Lower leg skin (tissue), 4 donors: ENCODE measurements around the gene GNL1. TPM values are rescaled to one million over a fixed set of nuclear protein-coding genes. Genes with fewer than 3 reads are reported as not detected.

Source experiments
- DNase-seq, 2 donors: peaks; one replicate each; pipeline ENCODE4 v3.0.0-alpha.2; 2019; ENCODE audit warnings: low spot score in 2 of 2
- H3K4me3 ChIP-seq: fragments of 200-600 bp; sonication (generic); 2 replicates; pipeline ENCODE4 v1.5.1; 2017; ENCODE audit warnings: mild to moderate bottlenecking, low read depth; ENCODE audit not compliant: poor library complexity, severe bottlenecking
- POLR2A ChIP-seq, 2 donors: fragments of 450-650 bp; IDR thresholded peaks; one replicate each; pipeline ENCODE4 v1.6.1; 2016 to 2017; ENCODE audit warnings: antibody characterized with exemption in 2 of 2, mild to moderate bottlenecking in 1 of 2, moderate library complexity in 1 of 2
- WGBS, 2 donors: methylation state at CpG; one replicate each; pipeline ENCODE4 v1.1.5; 2018; 5-methylcytosine and 5-hydroxymethylcytosine counted together
- intact Hi-C: fragments of 100-400 bp; cut with DNase I; formaldehyde crosslinking; loops from one replicate; pipeline ENCODE4 v1.15.0; 2023; ENCODE audit warnings: low total_unique reads
- total RNA-seq, 4 donors: library from RNA; depleted of rRNA; stranded (reverse); fragments of >200 nt; gene quantifications; one replicate each; pipeline ENCODE4 v1.1.0, GENCODE V29; 2016
- TF ChIP-seq, protein P1 (sequence below), 3 donors: fragments of 450-650 bp; IDR thresholded peaks; one replicate each; pipeline ENCODE4 v1.5.1; 2016; ENCODE audit warnings: antibody characterized with exemption in 3 of 3, mild to moderate bottlenecking in 3 of 3, moderate library complexity in 2 of 3

GNL1 gene
- total RNA-seq, 4 donors from 2014 or later = 30.4 to 39.6 (median 33.4) TPM

- 27 to 34% methylated on average over 6 of the region's 6 CpGs for WGBS, 2 donors
- peak in 1 of 2 donors; percentile 50 for DNase-seq
- TF ChIP-seq POLR2A (IDR thresholded peaks at IDR 0.05) = no peak
- TF ChIP-seq, protein P1, sequence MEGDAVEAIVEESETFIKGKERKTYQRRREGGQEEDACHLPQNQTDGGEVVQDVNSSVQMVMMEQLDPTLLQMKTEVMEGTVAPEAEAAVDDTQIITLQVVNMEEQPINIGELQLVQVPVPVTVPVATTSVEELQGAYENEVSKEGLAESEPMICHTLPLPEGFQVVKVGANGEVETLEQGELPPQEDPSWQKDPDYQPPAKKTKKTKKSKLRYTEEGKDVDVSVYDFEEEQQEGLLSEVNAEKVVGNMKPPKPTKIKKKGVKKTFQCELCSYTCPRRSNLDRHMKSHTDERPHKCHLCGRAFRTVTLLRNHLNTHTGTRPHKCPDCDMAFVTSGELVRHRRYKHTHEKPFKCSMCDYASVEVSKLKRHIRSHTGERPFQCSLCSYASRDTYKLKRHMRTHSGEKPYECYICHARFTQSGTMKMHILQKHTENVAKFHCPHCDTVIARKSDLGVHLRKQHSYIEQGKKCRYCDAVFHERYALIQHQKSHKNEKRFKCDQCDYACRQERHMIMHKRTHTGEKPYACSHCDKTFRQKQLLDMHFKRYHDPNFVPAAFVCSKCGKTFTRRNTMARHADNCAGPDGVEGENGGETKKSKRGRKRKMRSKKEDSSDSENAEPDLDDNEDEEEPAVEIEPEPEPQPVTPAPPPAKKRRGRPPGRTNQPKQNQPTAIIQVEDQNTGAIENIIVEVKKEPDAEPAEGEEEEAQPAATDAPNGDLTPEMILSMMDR (IDR thresholded peaks at IDR 0.05) = peak in 1 of 3 donors; percentile 52
- H3K4me3 ChIP-seq = no peak overlapping the region
- intact Hi-C loops = loop anchor here (5.0 to 10.0 kb wide), 2 partner anchors 50 to 62 kb away; no protein-coding TSS in a partner anchor
These were observed 11.5 kb downstream of the GNL1 start for GRCh38 chr6:30544666-30545272.

DNA sequence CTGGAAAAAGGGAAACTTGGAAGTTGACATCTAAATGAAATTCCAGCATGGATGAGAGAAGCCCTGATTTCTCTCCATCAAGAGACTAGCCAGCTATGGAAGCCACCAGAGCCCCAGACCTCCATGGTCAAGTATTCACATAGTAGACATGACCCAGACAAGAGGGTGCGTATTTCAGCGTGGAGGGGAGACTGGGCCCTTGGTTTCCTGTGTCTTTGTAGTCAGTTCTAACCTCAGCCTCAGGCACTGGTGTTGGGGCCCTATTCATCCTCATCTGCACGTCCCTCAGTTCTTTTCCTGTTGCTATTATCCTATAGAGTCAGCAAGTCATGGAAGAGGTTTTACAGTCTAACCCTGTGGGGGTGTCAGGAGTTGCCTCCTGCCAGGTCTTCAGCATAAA lies 12.5 kb downstream of the GNL1 start:
- WGBS, 2 donors = 87 to 98% methylated on average over 3 of the region's 3 CpGs
- intact Hi-C loops = loop anchor here (5.0 to 10.0 kb wide), 2 partner anchors 51 to 62 kb away; no protein-coding TSS in a partner anchor
- no peak overlapping the region for H3K4me3 ChIP-seq
- peak in 1 of 2 donors; percentile 56 for DNase-seq
- TF ChIP-seq POLR2A (IDR thresholded peaks at IDR 0.05) = no peak
- TF ChIP-seq, protein P1 (IDR thresholded peaks at IDR 0.05) = no peak

DNA sequence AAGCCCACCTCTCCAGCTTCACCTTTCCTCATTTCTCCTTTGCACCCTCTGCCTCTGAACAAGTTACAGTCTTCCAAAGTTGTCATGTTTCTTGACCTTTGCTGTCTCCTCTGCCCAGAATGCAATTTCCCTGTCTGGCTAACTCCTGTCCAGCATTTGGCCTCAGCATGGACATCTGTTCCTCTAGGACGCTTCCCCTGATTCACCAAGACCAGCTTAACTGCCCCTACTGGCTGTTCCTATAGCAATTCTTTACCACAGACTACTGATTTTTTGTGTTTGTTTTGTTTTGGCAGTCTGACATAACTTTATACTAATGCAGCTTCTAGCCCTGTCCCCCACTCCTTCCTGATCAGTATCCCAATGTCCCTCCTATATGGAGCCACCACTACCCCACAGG lies 13.4 kb downstream of the GNL1 start:
- WGBS, 2 donors = 78 to 83% methylated on average over 1 of the region's 1 CpG
- peak in 1 of 2 donors; percentile 32 for DNase-seq
- no peak overlapping the region for H3K4me3 ChIP-seq
- intact Hi-C loops = loop anchor here (5.0 to 10.0 kb wide), 2 partner anchors 52 to 61 kb away; no protein-coding TSS in a partner anchor
- TF ChIP-seq, protein P1 (IDR thresholded peaks at IDR 0.05) = no peak
- no peak for TF ChIP-seq POLR2A (IDR thresholded peaks at IDR 0.05)

DNA sequence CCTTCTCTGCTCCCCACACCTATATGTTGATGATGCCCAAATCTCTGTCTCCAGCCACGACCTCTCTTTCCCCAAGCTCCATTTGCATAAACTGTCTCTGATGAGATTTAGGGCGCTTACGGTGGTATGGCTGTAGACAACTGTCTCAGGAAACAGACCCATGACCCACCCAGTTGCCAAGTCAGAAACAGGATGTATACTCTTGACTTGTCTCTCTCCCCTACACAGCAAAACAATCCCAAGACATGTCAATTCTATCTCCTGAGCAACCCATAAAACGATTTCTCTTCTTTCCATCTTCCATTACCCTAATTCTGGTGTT lies 13.9 kb downstream of the GNL1 start:
- 25 to 31% methylated on average over 4 of the region's 4 CpGs for WGBS, 2 donors
- TF ChIP-seq POLR2A (IDR thresholded peaks at IDR 0.05) = no peak
- TF ChIP-seq, protein P1 (IDR thresholded peaks at IDR 0.05) = no peak
- intact Hi-C loops = loop anchor here (5.0 to 10.0 kb wide), 2 partner anchors 52 to 60 kb away; no protein-coding TSS in a partner anchor
- no peak overlapping the region for H3K4me3 ChIP-seq
- no peak for DNase-seq

DNA sequence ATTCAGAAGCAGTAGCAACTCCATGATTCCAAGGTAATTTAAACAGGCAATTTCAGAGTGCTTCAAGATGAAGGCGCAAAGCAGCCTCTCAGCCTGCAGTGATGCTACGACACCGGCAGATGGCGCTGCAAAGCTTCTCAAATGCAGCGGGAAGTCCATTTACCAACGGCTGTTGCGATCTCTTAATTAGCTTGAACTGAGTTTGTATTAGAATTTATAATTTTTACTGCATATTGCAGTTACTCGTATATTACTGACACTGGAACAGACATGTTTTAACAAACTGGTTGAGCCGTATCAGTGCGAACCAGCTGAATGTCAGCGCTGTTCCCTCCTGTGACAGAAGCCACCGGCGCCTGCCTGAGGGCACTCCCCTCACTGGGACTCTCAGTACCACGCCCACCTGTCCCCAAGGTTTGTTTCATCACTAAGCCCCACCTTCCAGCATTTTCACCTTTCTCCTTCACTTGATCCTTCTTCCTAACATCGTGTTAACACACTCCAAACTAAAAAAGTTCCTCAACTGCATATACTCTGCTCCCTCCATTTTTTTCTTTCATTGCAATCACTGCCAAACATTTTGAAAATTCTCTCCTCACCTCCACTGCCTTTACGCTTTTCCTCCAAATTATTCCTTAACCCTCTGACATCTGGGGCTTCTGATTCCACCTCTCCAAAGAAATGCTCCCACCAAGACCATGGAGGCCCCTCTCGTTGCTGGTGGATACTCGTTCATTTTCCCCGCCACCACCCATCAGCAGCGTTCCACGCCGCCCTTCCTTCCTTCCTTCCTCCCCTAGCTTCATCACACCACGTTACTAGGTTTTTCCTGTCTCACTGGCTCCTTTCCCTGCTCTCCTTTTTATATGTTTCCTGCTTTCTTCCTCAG lies 14.5 kb downstream of the GNL1 start:
- 11% methylated on average over 23 of the region's 23 CpGs for WGBS, 2 donors
- no peak overlapping the region for H3K4me3 ChIP-seq
- intact Hi-C loops = loop anchor here (5.0 to 10.0 kb wide), 2 partner anchors 53 to 59 kb away; no protein-coding TSS in a partner anchor
- TF ChIP-seq, protein P1 (IDR thresholded peaks at IDR 0.05) = peak in 1 of 3 donors; percentile 57
- TF ChIP-seq POLR2A (IDR thresholded peaks at IDR 0.05) = no peak
- peak; percentile 68 to 94 for DNase-seq
